Fibroblast of skin of back (primary cell): Measurements from ENCODE around the gene PRRT2.
"Not testable (repeated sequence)": the region's sequence is repeated elsewhere in the genome, so short reads cannot be mapped to it uniquely, and the experiment has no call there.

ENCODE experiments used
- DNase-seq: peaks from one replicate; pipeline ENCODE4 v3.0.0-alpha.2; 2013

PRRT2 gene

GRCh38 chr16:29790949-29791844 is 20.8 kb upstream of the PRRT2 start:
- no peak for DNase-seq

- no peak for DNase-seq
These were observed 19.9 kb upstream of the PRRT2 start for GRCh38 chr16:29791845-29792807.

- not testable (repeated sequence) for DNase-seq
These were observed 18.8 kb upstream of the PRRT2 start for GRCh38 chr16:29793153-29793552.

- no peak for DNase-seq
These were observed 17.7 kb upstream of the PRRT2 start for GRCh38 chr16:29794231-29794710.

GRCh38 chr16:29802416-29802935 is 9.5 kb upstream of the PRRT2 start:
- no peak for DNase-seq

GRCh38 chr16:29804020-29804419 is 8.0 kb upstream of the PRRT2 start:
- no peak for DNase-seq

GRCh38 chr16:29804455-29805231 is 7.3 kb upstream of the PRRT2 start:
- no peak for DNase-seq

- peak; percentile 97 for DNase-seq
These were observed 6.5 kb upstream of the PRRT2 start for GRCh38 chr16:29805232-29806098.

- no peak for DNase-seq
These were observed 5.9 kb upstream of the PRRT2 start, which contains the start of gene MAZ for GRCh38 chr16:29806099-29806579. Gene MAZ, plus strand, starts transcription at chr16:29806529. Its CDS starts 173 bp downstream, at chr16:29806702.

- peak; percentile 71 for DNase-seq
These were observed 5.2 kb upstream of the PRRT2 start for GRCh38 chr16:29806641-29807425.

GRCh38 chr16:29807426-29808218 is 4.4 kb upstream of the PRRT2 start:
- DNase-seq, result peak; percentile 95

- DNase-seq, result no peak
These were observed 3.6 kb upstream of the PRRT2 start for GRCh38 chr16:29808219-29808900.

GRCh38 chr16:29809031-29809747 is 2.8 kb upstream of the PRRT2 start:
- DNase-seq, result no peak

- DNase-seq, result peak; percentile 45
These were observed 1.9 kb upstream of the PRRT2 start for GRCh38 chr16:29809850-29810698.

GRCh38 chr16:29810699-29811169 is 1.3 kb upstream of the PRRT2 start:
- no peak for DNase-seq

GRCh38 chr16:29811170-29811895 is 660 bp upstream of the PRRT2 start:
- peak; percentile 99 for DNase-seq
